Common myeloid progenitor, CD34-positive (primary cell): ENCODE measurements around the gene ODC1.

ENCODE experiments used
- CTCF ChIA-PET: fragments of 350-600 bp; sonication (Branson Sonifier 250); formaldehyde crosslinking; loops from one replicate; lab custom pipeline; 2021; ENCODE audit warnings: antibody characterized with exemption; lab: Charles Lee
- POLR2A ChIA-PET: fragments of 350-600 bp; sonication (Branson Sonifier 250); formaldehyde crosslinking; loops from one replicate; lab custom pipeline; 2021; ENCODE audit warnings: antibody characterized with exemption; lab: Charles Lee
- DNase-seq, 3 donors: peaks; one replicate each; pipeline versions ENCODE4 v3.0.0 to v3.0.0-alpha.2; 2013
- H3K27ac ChIP-seq, 2 experiments: 1 replicate in 1 of 2; 2 replicates in 1 of 2; pipeline ENCODE4 v1.7.0; 2013; ENCODE audit warnings: inconsistent platforms in 2 of 2, low read length in 2 of 2, mild to moderate bottlenecking in 2 of 2, low read depth in 1 of 2, moderate library complexity in 1 of 2; ENCODE audit not compliant: severe bottlenecking in 2 of 2, insufficient read depth in 1 of 2, poor library complexity in 1 of 2
- H3K27me3 ChIP-seq, 5 experiments: replicated peaks in 2 of 5; 1 replicate in 3 of 5; 2 replicates in 2 of 5; pipeline versions ENCODE4 v1.6.1 to v1.7.0; 2013; ENCODE audit warnings: low read length in 4 of 5, mild to moderate bottlenecking in 2 of 5, moderate library complexity in 2 of 5, inconsistent platforms in 1 of 5; ENCODE audit not compliant: insufficient read depth in 5 of 5, control insufficient read depth in 4 of 5
- H3K36me3 ChIP-seq, 4 experiments: 1 replicate in 2 of 4; 2 replicates in 2 of 4; pipeline versions ENCODE4 v1.6.1 to v1.7.0; 2013; ENCODE audit warnings: low read length in 3 of 4, control low read depth in 1 of 4, mild to moderate bottlenecking in 1 of 4; ENCODE audit not compliant: control insufficient read depth in 4 of 4, insufficient read depth in 4 of 4
- H3K4me1 ChIP-seq, 4 experiments: 1 replicate in 3 of 4; 2 replicates in 1 of 4; pipeline versions ENCODE4 v1.6.1 to v1.7.1; 2013; ENCODE audit warnings: low read length in 3 of 4, mild to moderate bottlenecking in 3 of 4, control low read depth in 1 of 4, inconsistent platforms in 1 of 4, moderate library complexity in 1 of 4; ENCODE audit not compliant: control insufficient read depth in 4 of 4, insufficient read depth in 4 of 4; ENCODE audit errors: control extremely low read depth in 1 of 4
- H3K4me3 ChIP-seq, 7 experiments: 1 replicate in 4 of 7; 2 replicates in 3 of 7; pipeline versions ENCODE4 v1.5.1 to v1.7.0; 2013; ENCODE audit warnings: mild to moderate bottlenecking in 7 of 7, low read length in 6 of 7, moderate library complexity in 6 of 7, inconsistent platforms in 2 of 7, low read depth in 2 of 7, control low read depth in 1 of 7; ENCODE audit not compliant: insufficient read depth in 4 of 7, control insufficient read depth in 1 of 7; ENCODE audit errors: extremely low read depth in 1 of 7
- H3K9me3 ChIP-seq, 5 experiments: 1 replicate in 4 of 5; 2 replicates in 1 of 5; pipeline versions ENCODE4 v1.6.1 to v1.7.1; 2013; ENCODE audit warnings: low read length in 4 of 5, mild to moderate bottlenecking in 2 of 5, inconsistent platforms in 1 of 5, low read depth in 1 of 5, moderate library complexity in 1 of 5; ENCODE audit not compliant: control insufficient read depth in 4 of 5, insufficient read depth in 2 of 5; ENCODE audit errors: control extremely low read depth in 1 of 5
- WGBS: methylation state at CpG from one replicate; pipeline ENCODE4 v1.1.5; 2013; ENCODE audit not compliant: insufficient coverage; 5-methylcytosine and 5-hydroxymethylcytosine counted together

Gene ODC1

GRCh38 chr2:10402653-10403215 is 45.4 kb downstream of the ODC1 start:
- ChIA-PET POLR2A (no interaction called here), CTCF (interaction anchor here (0.7 to 8.3 kb wide), 7 partner anchors 9 to 105 kb away, joined by 3 to 94 read pairs (median 3); no protein-coding TSS in a partner anchor)
- no peak for DNase-seq
- Histone ChIP-seq H3K4me1 (peaks cover 9 to 60% (median 50%) of the 10 kb centered on the region in 4 experiments), H3K27ac (no peak overlapping the region), H3K36me3 (peaks cover 0 to 22% (median 10%) of the 10 kb centered on the region in 4 experiments), H3K27me3 (no peaks in the 10 kb centered on the region), H3K4me3 (no peak overlapping the region), H3K9me3 (no peaks in the 10 kb centered on the region)
- 100% methylated on average over 6 of the region's 8 CpGs for WGBS

- ChIA-PET POLR2A (no interaction called here), CTCF (interaction anchor here (0.8 to 1.7 kb wide), 6 partner anchors 12 to 101 kb away, joined by 3 to 8 read pairs (median 4); no protein-coding TSS in a partner anchor)
- H3K36me3 ChIP-seq: peaks cover 0 to 22% (median 10%) of the 10 kb centered on the region in 4 experiments
- no peaks in the 10 kb centered on the region for H3K9me3 ChIP-seq
- H3K27me3 ChIP-seq: no peaks in the 10 kb centered on the region
- H3K4me1 ChIP-seq: peaks cover 4 to 59% (median 49%) of the 10 kb centered on the region in 4 experiments
- no peak overlapping the region for H3K4me3 ChIP-seq
- 94% methylated on average over 9 of the region's 14 CpGs for WGBS
- H3K27ac ChIP-seq: no peak overlapping the region
- DNase-seq: no peak
These were observed 46.0 kb downstream of the ODC1 start for GRCh38 chr2:10402062-10402585.

- POLR2A ChIA-PET: interaction anchor here (0.7 kb wide), 1 partner anchor 15 kb away, joined by 3 read pairs; no protein-coding TSS in a partner anchor
- H3K4me1 ChIP-seq: peaks cover 4 to 50% (median 43%) of the 10 kb centered on the region in 4 experiments
- H3K36me3 ChIP-seq: peaks cover 0 to 17% (median 9%) of the 10 kb centered on the region in 4 experiments
- no peak for DNase-seq
- no peak overlapping the region for H3K27ac ChIP-seq
- 68% methylated on average over 7 of the region's 21 CpGs for WGBS
- H3K27me3 ChIP-seq: no peaks in the 10 kb centered on the region
- H3K9me3 ChIP-seq: no peaks in the 10 kb centered on the region
- peak overlapping the region in 1 of 7 experiments; percentile 24 for H3K4me3 ChIP-seq
- CTCF ChIA-PET: interaction anchor here (0.7 to 1.7 kb wide), 4 partner anchors 9 to 100 kb away, joined by 3 to 8 read pairs (median 4); no protein-coding TSS in a partner anchor
These were observed 46.9 kb downstream of the ODC1 start for GRCh38 chr2:10400978-10401951.

GRCh38 chr2:10400568-10400977 is 47.6 kb downstream of the ODC1 start:
- Histone ChIP-seq H3K9me3 (no peaks in the 10 kb centered on the region), H3K36me3 (peaks cover 0 to 11% (median 8%) of the 10 kb centered on the region in 4 experiments), H3K27me3 (no peaks in the 10 kb centered on the region), H3K4me3 (peak overlapping the region in 2 of 7 experiments; percentile 26 to 43), H3K4me1 (peaks cover 4 to 45% (median 41%) of the 10 kb centered on the region in 4 experiments), H3K27ac (no peak overlapping the region)
- POLR2A ChIA-PET: no interaction called here
- WGBS: 48% methylated on average over 8 of the region's 11 CpGs
- peak; percentile 85 to 96 (median 94) for DNase-seq
- CTCF ChIA-PET: interaction anchor here (1.0 to 1.7 kb wide), 3 partner anchors 10 to 99 kb away, joined by 3 to 8 read pairs (median 5); no protein-coding TSS in a partner anchor

- WGBS: 97% methylated on average over 13 of the region's 14 CpGs
- H3K4me3 ChIP-seq: no peak overlapping the region
- H3K4me1 ChIP-seq: peaks cover 4 to 45% (median 39%) of the 10 kb centered on the region in 4 experiments
- ChIA-PET CTCF (interaction anchor here (0.9 to 1.0 kb wide), 2 partner anchors 9 to 15 kb away, joined by 3 to 4 read pairs; no protein-coding TSS in a partner anchor), POLR2A (no interaction called here)
- DNase-seq: no peak
- H3K27ac ChIP-seq: no peak overlapping the region
- H3K9me3 ChIP-seq: no peaks in the 10 kb centered on the region
- peaks cover 0 to 11% (median 8%) of the 10 kb centered on the region in 4 experiments for H3K36me3 ChIP-seq
- H3K27me3 ChIP-seq: no peaks in the 10 kb centered on the region
These were observed 48.1 kb downstream of the ODC1 start for GRCh38 chr2:10400002-10400401.

- 100% methylated on average over 8 of the region's 16 CpGs for WGBS
- no peak for DNase-seq
- H3K36me3 ChIP-seq: peaks cover 0 to 11% (median 4%) of the 10 kb centered on the region in 4 experiments
- CTCF ChIA-PET: interaction anchor here (0.9 to 1.0 kb wide), 2 partner anchors 10 to 14 kb away, joined by 3 to 4 read pairs; no protein-coding TSS in a partner anchor
- H3K27me3 ChIP-seq: no peaks in the 10 kb centered on the region
- H3K9me3 ChIP-seq: no peaks in the 10 kb centered on the region
- peaks cover 4 to 45% (median 39%) of the 10 kb centered on the region in 4 experiments for H3K4me1 ChIP-seq
- H3K27ac ChIP-seq: no peak overlapping the region
- POLR2A ChIA-PET: no interaction called here
- H3K4me3 ChIP-seq: no peak overlapping the region
These were observed 48.8 kb downstream of the ODC1 start for GRCh38 chr2:10399358-10399757.
